Transverse colon (tissue), 4 donors: ENCODE results near the gene FOXO4. TPM values are rescaled to one million over a fixed set of nuclear protein-coding genes. Genes with fewer than 3 reads are reported as not detected.

ENCODE experiments used
- DNase-seq: peaks from one replicate; pipeline ENCODE4 v3.0.0-alpha.2; 2019
- H3K27ac ChIP-seq, 4 donors: fragments of 200-600 bp; sonication (generic); 2 replicates each; pipeline ENCODE4 v1.5.1; 2016 to 2018; ENCODE audit warnings: inconsistent platforms in 4 of 4
- H3K27me3 ChIP-seq: fragments of 200-600 bp; sonication (generic); 2 replicates; pipeline ENCODE4 v1.5.1; 2017; ENCODE audit warnings: inconsistent platforms
- H3K36me3 ChIP-seq, 4 donors: fragments of 200-600 bp; sonication (generic); 2 replicates each; pipeline ENCODE4 v1.5.1; 2017 to 2019; ENCODE audit warnings: inconsistent platforms in 4 of 4
- H3K4me1 ChIP-seq, 4 donors: fragments of 200-600 bp; sonication (generic); 2 replicates each; pipeline ENCODE4 v1.5.1; 2017 to 2020; ENCODE audit warnings: inconsistent platforms in 4 of 4
- H3K4me3 ChIP-seq, 4 donors: fragments of 200-600 bp; sonication (generic); 1 replicate in 1 of 4; 2 replicates in 3 of 4; pipeline versions ENCODE4 v1.5.1 to v1.6.1; 2017 to 2019; ENCODE audit warnings: inconsistent platforms in 4 of 4
- H3K9me3 ChIP-seq, 2 donors: fragments of 200-600 bp; sonication (generic); 2 replicates each; pipeline ENCODE4 v1.5.1; 2017 to 2019; ENCODE audit warnings: inconsistent platforms in 2 of 2
- EP300 ChIP-seq: sonication (generic); formaldehyde crosslinking; IDR thresholded peaks from one replicate; pipeline ENCODE4 v1.6.1; 2017; ENCODE audit warnings: antibody characterized with exemption, low read depth
- POLR2A ChIP-seq: fragments of 450-650 bp; IDR thresholded peaks from one replicate; pipeline ENCODE4 v1.6.1; 2016; ENCODE audit warnings: antibody characterized with exemption, mild to moderate bottlenecking, moderate library complexity
- POLR2AphosphoS5 ChIP-seq, 3 donors: sonication (generic); formaldehyde crosslinking; IDR thresholded peaks; one replicate each; pipeline ENCODE4 v1.6.1; 2016; ENCODE audit warnings: antibody characterized with exemption in 3 of 3
- WGBS, 2 donors: methylation state at CpG; one replicate each; pipeline ENCODE4 v1.1.5; 2018; ENCODE audit warnings: low coverage in 1 of 2; 5-methylcytosine and 5-hydroxymethylcytosine counted together
- in situ Hi-C, 4 donors: fragments of 200-750 bp; cut with MboI; loops; one replicate each; pipeline versions ENCODE4 v1.15.0 to v1.15.1; 2017; ENCODE audit warnings: low sequenced_read_pairs in 3 of 4, low pct_ligation_motif_present in 1 of 4, low pct_unique_long_range_greater_than_20kb in 1 of 4
- intact Hi-C: fragments of 100-400 bp; cut with DNase I; formaldehyde crosslinking; loops from one replicate; pipeline ENCODE4 v1.15.1; 2023; ENCODE audit warnings: low total_unique reads
- total RNA-seq, 4 donors: library from RNA; depleted of rRNA; stranded (reverse); fragments of >200 nt; gene quantifications; one replicate each; pipeline ENCODE4 v1.1.0, GENCODE V29; 2016
- TF ChIP-seq, protein P1 (sequence below), 5 experiments: fragments of 200-600 bp in 3 of 5; fragments of 450-650 bp in 2 of 5; sonication (generic) in 3 of 5; IDR thresholded peaks; 1 replicate in 2 of 5; 2 replicates in 3 of 5; pipeline ENCODE4 v1.5.1; 2016 to 2017; ENCODE audit warnings: antibody characterized with exemption in 5 of 5, inconsistent platforms in 3 of 5, mild to moderate bottlenecking in 2 of 5, moderate library complexity in 1 of 5

Gene FOXO4
- total RNA-seq, 4 donors from 2014 or later = 23.3 to 152 (median 35.4) TPM

DNA sequence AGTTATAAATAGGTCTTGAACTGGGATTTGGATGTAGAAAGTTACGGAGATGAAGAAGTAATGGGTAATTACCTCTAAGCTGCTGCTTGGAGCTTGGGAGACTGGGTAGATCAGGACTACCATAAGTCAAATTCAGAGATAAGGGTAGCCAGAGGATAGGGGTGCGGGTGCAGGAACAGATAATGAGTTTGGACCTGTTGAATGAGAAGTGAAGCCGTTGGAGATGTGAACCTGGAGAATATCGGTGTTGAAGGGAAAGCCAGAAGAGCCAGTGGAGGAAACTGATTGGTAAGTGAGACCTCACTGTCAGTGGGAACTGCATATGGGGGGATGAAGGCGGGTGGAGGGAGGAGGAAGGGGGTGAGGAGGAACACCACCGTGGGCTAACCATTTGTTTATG, 618 bp upstream of the FOXO4 start:
- Histone ChIP-seq H3K9me3 (no peaks in the 10 kb centered on the region), H3K4me1 (peaks cover 7 to 23% (median 10%) of the 10 kb centered on the region in 4 donors), H3K4me3 (peak overlapping the region in 3 of 4 donors; percentile 49 to 67 (median 61)), H3K27me3 (no peaks in the 10 kb centered on the region), H3K27ac (peak overlapping the region in 3 of 4 donors; percentile 66 to 83 (median 79)), H3K36me3 (no peaks in the 10 kb centered on the region)
- intact Hi-C loops = no loop called here
- in situ Hi-C loops = loop anchor here in 1 of 4 donors (25.0 kb wide), 1 partner anchor 92 kb away; no protein-coding TSS in a partner anchor
- 31 to 40% methylated on average over 6 of the region's 6 CpGs for WGBS, 2 donors
- TF ChIP-seq EP300 = no peak
- no peak for TF ChIP-seq POLR2AphosphoS5 (IDR thresholded peaks at IDR 0.05)
- TF ChIP-seq, protein P1, sequence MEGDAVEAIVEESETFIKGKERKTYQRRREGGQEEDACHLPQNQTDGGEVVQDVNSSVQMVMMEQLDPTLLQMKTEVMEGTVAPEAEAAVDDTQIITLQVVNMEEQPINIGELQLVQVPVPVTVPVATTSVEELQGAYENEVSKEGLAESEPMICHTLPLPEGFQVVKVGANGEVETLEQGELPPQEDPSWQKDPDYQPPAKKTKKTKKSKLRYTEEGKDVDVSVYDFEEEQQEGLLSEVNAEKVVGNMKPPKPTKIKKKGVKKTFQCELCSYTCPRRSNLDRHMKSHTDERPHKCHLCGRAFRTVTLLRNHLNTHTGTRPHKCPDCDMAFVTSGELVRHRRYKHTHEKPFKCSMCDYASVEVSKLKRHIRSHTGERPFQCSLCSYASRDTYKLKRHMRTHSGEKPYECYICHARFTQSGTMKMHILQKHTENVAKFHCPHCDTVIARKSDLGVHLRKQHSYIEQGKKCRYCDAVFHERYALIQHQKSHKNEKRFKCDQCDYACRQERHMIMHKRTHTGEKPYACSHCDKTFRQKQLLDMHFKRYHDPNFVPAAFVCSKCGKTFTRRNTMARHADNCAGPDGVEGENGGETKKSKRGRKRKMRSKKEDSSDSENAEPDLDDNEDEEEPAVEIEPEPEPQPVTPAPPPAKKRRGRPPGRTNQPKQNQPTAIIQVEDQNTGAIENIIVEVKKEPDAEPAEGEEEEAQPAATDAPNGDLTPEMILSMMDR (IDR thresholded peaks at IDR 0.05) = no peak
- no peak for TF ChIP-seq POLR2A
- DNase-seq = no peak

DNA sequence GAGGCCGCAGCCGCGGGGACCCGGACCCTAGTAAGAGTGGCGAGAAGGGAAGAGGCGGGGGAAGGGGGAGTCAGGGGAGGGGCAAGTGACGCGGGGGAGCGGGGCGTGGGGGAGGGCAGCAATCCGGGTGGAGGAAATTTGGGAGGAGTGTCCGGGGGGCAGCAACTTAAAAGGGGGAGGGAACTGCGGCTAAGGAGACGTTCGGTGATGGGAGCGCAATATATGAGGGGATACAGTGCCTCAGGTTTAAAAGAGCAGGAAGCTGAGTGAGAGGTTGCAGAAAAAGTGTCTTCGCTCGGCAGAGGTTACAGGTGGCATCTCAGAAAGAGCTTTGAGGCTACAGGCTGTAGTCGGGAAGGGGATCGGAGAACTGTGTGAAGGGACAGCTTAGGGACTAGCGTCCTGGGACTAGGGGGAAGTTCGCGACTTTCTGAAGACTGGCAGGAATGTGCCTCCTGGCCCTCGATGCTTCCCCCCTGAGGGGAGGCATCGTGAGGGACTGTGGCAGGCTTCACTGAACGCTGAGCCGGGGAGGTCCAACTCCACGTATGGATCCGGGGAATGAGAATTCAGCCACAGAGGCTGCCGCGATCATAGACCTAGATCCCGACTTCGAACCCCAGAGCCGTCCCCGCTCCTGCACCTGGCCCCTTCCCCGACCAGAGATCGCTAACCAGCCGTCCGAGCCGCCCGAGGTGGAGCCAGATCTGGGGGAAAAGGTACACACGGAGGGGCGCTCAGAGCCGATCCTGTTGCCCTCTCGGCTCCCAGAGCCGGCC, 519 bp downstream of the FOXO4 start:
- TF ChIP-seq POLR2AphosphoS5 (IDR thresholded peaks at IDR 0.05) = peak in 1 of 3 donors; percentile 5
- TF ChIP-seq EP300 = no peak
- TF ChIP-seq, protein P1 (IDR thresholded peaks at IDR 0.05) = no peak
- peak; percentile 44 for TF ChIP-seq POLR2A
- Histone ChIP-seq H3K9me3 (no peaks in the 10 kb centered on the region), H3K27ac (peak overlapping the region; percentile 66 to 83 (median 79)), H3K4me3 (peak overlapping the region; percentile 49 to 67 (median 56)), H3K27me3 (no peaks in the 10 kb centered on the region), H3K4me1 (peaks cover 7 to 23% (median 10%) of the 10 kb centered on the region in 4 donors), H3K36me3 (no peaks in the 10 kb centered on the region)
- 44% methylated on average over 46 of the region's 46 CpGs; no CpG with 5 or more reads in 1 of the 2 donors for WGBS, 2 donors
- in situ Hi-C loops = loop anchor here in 1 of 4 donors (25.0 kb wide), 1 partner anchor 91 kb away; no protein-coding TSS in a partner anchor
- peak; percentile 11 for DNase-seq
- intact Hi-C loops = no loop called here

DNA sequence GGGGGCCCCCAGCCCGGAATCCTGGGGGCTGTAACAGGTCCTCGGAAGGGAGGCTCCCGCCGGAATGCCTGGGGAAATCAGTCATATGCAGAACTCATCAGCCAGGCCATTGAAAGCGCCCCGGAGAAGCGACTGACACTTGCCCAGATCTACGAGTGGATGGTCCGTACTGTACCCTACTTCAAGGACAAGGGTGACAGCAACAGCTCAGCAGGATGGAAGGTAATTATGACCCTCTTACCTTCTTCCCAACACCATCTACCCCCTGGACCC, 1.0 kb downstream of the FOXO4 start:
- Histone ChIP-seq H3K4me3 (peak overlapping the region; percentile 49 to 67 (median 56)), H3K36me3 (no peaks in the 10 kb centered on the region), H3K9me3 (no peaks in the 10 kb centered on the region), H3K27ac (peak overlapping the region; percentile 66 to 83 (median 79)), H3K4me1 (peaks cover 7 to 23% (median 10%) of the 10 kb centered on the region in 4 donors), H3K27me3 (no peaks in the 10 kb centered on the region)
- WGBS, 2 donors = 49% methylated on average over 9 of the region's 9 CpGs; no CpG with 5 or more reads in 1 of the 2 donors
- TF ChIP-seq EP300 (no peak), POLR2A (no peak), POLR2AphosphoS5 (IDR thresholded peaks at IDR 0.05) (no peak)
- TF ChIP-seq, protein P1 (IDR thresholded peaks at IDR 0.05) = no peak
- intact Hi-C loops = no loop called here
- in situ Hi-C loops = loop anchor here in 1 of 4 donors (25.0 kb wide), 1 partner anchor 91 kb away; no protein-coding TSS in a partner anchor
- DNase-seq = no peak

DNA sequence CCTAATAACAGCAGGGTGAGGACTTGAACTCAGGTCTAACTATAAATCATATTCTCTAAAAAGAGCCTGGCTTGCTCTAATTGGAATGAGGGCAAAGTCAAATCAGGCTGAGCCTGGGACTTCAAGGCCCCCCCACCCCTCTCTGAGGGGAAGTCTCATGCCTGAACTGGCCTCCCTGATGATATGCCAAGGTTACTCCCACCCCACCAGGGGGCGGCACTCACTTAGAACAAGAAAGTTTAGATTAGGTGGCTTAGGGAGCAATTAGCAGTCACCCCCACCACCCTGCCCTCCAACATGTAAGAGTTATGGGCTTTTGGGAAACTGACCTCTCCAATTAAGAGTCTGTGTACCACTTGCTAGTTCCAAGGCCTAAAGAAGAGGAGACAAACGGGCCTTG, 2.7 kb downstream of the FOXO4 start:
- in situ Hi-C loops (loop anchor here in 1 of 4 donors (25.0 kb wide), 1 partner anchor 89 kb away; no protein-coding TSS in a partner anchor), intact Hi-C loops (no loop called here)
- DNase-seq = peak; percentile 72
- Histone ChIP-seq H3K27me3 (no peaks in the 10 kb centered on the region), H3K9me3 (no peaks in the 10 kb centered on the region), H3K4me3 (no peak overlapping the region), H3K36me3 (no peaks in the 10 kb centered on the region), H3K27ac (no peak overlapping the region), H3K4me1 (peaks cover 7 to 23% (median 12%) of the 10 kb centered on the region in 4 donors)
- TF ChIP-seq EP300 (no peak), POLR2A (no peak)
- TF ChIP-seq, protein P1 (IDR thresholded peaks at IDR 0.05) = peak; percentile 34 to 50 (median 41)
- WGBS, 2 donors = 13% methylated on average over 2 of the region's 2 CpGs; no CpG with 5 or more reads in 1 of the 2 donors
